Progenitor cell of endocrine pancreas (in vitro differentiated cells): Measurements from ENCODE around the gene HOXC4. TPM values are rescaled to one million over a fixed set of nuclear protein-coding genes. Genes with fewer than 3 reads are reported as not detected.
"Not testable (repeated sequence)": the region's sequence is repeated elsewhere in the genome, so short reads cannot be mapped to it uniquely, and the experiment has no call there.

Experiments used
- DNase-seq: peaks from one replicate; pipeline ENCODE4 v3.0.0; 2021; ENCODE audit warnings: low spot score; ENCODE audit not compliant: unreplicated experiment
- H3K27ac Mint-ChIP-seq: 2 replicates; pipeline ENCODE4 v1.8.0; 2021; ENCODE audit warnings: mild to moderate bottlenecking, moderate library complexity, mixed read lengths
- H3K27me3 Mint-ChIP-seq: 2 replicates; pipeline ENCODE4 v1.8.0; 2021; ENCODE audit warnings: mixed read lengths
- H3K36me3 Mint-ChIP-seq: 2 replicates; pipeline ENCODE4 v1.8.0; 2022; ENCODE audit warnings: mixed read lengths; ENCODE audit not compliant: insufficient read depth
- H3K4me1 Mint-ChIP-seq: 2 replicates; pipeline ENCODE4 v1.8.0; 2021; ENCODE audit warnings: low read depth, mixed read lengths
- H3K4me3 Mint-ChIP-seq: 2 replicates; pipeline ENCODE4 v1.8.0; 2021; ENCODE audit warnings: low read depth, mild to moderate bottlenecking, moderate library complexity, mixed read lengths
- H3K9me3 Mint-ChIP-seq: 2 replicates; pipeline ENCODE4 v1.8.0; 2021; ENCODE audit warnings: low read depth, mixed read lengths
- microRNA-seq: library from miRNA; unstranded; fragments of <30 nt; microRNA quantifications from one replicate; pipeline ENCODE4 v1.1.0, GENCODE V29; 2020; ENCODE audit warnings: borderline number of aligned reads; ENCODE audit not compliant: unreplicated experiment
- total RNA-seq: library from RNA; stranded (reverse); gene quantifications from 2 replicates; pipeline ENCODE4 v1.2.1, GENCODE V29; 2021
- TF ChIP-seq, protein P1 (sequence below): fragments of 200-600 bp; sonication (generic); IDR thresholded peaks from one replicate; pipeline ENCODE4 v1.5.0; 2021; ENCODE audit warnings: antibody characterized with exemption, mild to moderate bottlenecking; ENCODE audit not compliant: unreplicated experiment

Gene HOXC4
- total RNA-seq, 1 donor from 2014 or later: 19.8 TPM

DNA sequence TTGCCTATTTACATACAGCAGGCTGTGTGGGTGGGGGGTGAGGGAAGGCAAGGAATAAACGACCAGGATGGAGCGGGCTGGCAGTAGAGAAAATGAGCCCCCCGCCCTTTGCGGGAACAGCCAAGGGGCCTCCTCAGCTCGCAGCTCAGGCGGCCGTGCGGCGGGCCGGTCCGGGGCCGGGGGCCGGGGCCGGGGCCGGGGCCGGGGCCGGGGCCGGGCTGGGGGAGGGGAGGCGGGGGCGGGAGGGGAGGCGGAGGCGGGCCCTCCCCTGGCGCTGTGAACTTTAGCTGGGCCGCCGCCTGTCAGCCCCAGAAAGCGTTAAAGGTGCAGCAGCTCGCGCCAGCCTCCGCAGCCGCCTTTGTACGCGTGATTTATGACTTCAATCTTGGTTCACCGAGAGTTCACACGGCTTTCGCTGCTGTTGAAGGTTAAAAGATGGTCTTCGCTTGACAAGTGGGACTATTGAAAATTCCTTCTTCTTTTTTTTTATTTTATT, 28.8 kb downstream of the HOXC4 start:
- TF ChIP-seq, protein P1, sequence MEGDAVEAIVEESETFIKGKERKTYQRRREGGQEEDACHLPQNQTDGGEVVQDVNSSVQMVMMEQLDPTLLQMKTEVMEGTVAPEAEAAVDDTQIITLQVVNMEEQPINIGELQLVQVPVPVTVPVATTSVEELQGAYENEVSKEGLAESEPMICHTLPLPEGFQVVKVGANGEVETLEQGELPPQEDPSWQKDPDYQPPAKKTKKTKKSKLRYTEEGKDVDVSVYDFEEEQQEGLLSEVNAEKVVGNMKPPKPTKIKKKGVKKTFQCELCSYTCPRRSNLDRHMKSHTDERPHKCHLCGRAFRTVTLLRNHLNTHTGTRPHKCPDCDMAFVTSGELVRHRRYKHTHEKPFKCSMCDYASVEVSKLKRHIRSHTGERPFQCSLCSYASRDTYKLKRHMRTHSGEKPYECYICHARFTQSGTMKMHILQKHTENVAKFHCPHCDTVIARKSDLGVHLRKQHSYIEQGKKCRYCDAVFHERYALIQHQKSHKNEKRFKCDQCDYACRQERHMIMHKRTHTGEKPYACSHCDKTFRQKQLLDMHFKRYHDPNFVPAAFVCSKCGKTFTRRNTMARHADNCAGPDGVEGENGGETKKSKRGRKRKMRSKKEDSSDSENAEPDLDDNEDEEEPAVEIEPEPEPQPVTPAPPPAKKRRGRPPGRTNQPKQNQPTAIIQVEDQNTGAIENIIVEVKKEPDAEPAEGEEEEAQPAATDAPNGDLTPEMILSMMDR: no peak
- H3K27me3 Mint-ChIP-seq: no peaks in the 10 kb centered on the region
- peak overlapping the region; percentile 97 for H3K27ac Mint-ChIP-seq
- peaks cover 73% of the 10 kb centered on the region for H3K4me1 Mint-ChIP-seq
- no peaks in the 10 kb centered on the region for H3K36me3 Mint-ChIP-seq
- DNase-seq: peak; percentile 45
- no peaks in the 10 kb centered on the region for H3K9me3 Mint-ChIP-seq
- H3K4me3 Mint-ChIP-seq: peak overlapping the region; percentile 78

DNA sequence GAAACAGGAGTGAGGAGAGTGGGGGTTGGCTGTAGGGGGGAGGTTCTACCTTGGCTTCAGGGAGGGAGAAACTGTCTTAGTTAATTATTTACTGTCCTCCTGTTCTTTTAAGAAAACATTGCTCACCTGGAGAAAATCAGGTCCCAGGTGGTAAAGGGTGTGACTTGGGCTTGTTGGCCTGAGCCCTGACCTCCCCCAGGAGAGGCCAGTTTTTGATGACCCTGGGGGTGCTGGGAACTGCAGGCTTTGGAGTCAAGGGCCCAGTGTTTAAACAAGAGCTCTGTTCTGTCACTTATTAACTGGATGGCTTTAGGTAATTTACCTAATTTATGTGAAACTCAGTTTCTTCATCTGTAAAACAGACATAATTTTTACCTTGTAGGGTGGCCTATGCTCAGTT, 34.4 kb downstream of the HOXC4 start:
- not testable (repeated sequence) for H3K9me3 Mint-ChIP-seq, H3K4me3 Mint-ChIP-seq, H3K27me3 Mint-ChIP-seq, H3K36me3 Mint-ChIP-seq
- Mint-ChIP-seq H3K4me1 (peaks cover 57% of the 10 kb centered on the region), H3K27ac (peak overlapping the region; percentile 82)
- peak; percentile 51 for DNase-seq

DNA sequence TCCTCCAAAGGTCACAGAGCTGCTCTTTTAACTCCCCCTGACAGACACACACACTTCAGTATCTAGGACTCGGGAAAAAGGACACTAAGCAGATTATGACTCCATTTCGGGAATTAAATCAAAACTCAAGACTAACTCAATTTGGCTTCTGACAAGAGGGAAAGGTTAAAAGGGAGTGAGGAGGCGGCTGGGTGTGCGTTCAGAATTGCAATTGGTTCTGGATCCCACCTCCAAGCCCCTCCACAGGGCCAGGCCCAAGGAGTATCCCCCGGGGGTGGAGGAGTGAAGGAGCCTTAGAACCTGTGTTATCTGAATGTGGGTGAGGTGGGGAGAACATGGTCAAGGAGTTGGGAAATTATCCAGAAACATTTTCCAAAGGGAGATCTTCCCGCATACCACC, 35.8 kb downstream of the HOXC4 start:
- not testable (repeated sequence) for H3K9me3 Mint-ChIP-seq, H3K36me3 Mint-ChIP-seq, H3K4me3 Mint-ChIP-seq, DNase-seq, H3K27me3 Mint-ChIP-seq
- Mint-ChIP-seq H3K4me1 (peaks cover 45% of the 10 kb centered on the region), H3K27ac (peak overlapping the region; percentile 20)

DNA sequence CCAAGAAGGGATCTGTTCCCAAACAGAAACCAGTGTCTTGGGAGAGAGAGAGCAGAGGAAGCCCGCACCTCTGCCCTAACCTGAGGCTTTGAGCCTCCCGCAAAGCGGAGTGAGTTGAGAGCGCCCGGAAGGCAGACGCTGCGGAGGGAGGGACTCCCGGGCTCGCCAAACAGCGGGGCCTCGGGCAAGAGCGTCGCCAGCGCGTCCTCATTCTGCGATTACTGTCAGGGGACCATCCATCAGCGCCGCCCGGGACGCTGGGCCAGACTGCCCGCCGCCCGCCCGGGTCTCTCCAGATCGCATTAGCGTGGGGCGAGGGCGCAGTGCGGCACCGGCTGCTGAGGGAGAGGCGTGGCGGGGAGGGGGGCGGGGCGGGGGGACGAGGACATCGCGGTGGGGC, 36.7 kb downstream of the HOXC4 start:
- not testable (repeated sequence) for H3K9me3 Mint-ChIP-seq, H3K36me3 Mint-ChIP-seq, H3K27me3 Mint-ChIP-seq
- Mint-ChIP-seq H3K4me3 (peak overlapping the region; percentile 64), H3K27ac (peak overlapping the region; percentile 93), H3K4me1 (peaks cover 37% of the 10 kb centered on the region)
- DNase-seq: peak; percentile 45

DNA sequence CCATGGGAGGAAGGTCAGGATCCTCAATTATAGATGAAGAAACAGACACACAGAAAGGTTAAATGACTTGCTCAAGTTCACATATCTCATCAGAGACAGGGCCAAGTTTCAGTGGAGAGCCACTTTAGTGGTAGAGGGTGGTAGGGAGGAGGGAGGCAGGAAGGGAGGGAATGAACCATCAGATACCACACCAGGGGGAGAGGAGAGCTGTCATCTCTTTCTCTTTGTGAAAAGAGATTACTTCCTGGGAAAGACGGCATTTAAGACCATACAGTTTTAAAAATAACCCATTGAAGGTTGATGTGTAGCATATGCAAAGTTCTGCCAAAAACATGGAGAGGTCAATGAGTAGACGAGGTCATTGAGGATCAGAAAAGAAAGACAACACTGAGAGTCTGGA, 39.3 kb downstream of the HOXC4 start:
- H3K27ac Mint-ChIP-seq, DNase-seq, H3K9me3 Mint-ChIP-seq, H3K4me3 Mint-ChIP-seq, H3K36me3 Mint-ChIP-seq, H3K27me3 Mint-ChIP-seq: not testable (repeated sequence)
- peaks cover 19% of the 10 kb centered on the region for H3K4me1 Mint-ChIP-seq

DNA sequence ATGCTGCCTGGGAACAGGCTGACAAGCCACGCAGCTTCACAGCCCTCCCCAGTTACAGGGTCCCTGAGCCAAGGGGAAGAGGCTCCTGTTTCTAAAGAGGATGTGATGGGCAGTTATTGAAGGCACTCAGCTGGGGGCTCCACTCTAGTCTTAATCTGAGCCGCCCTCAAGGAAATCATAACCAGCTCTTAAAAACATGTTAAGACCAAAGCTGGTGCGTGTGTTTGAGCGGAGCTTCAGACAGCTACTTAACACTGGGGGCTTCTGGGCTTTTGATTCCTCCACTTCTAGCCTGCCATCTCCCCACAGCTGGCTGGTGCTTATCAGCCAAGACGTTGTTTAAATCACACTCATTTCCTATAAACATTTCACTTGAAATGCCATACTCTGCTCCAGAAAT, 42.3 kb downstream of the HOXC4 start:
- not testable (repeated sequence) for H3K4me3 Mint-ChIP-seq, H3K27me3 Mint-ChIP-seq, H3K4me1 Mint-ChIP-seq, H3K9me3 Mint-ChIP-seq, H3K27ac Mint-ChIP-seq, H3K36me3 Mint-ChIP-seq, DNase-seq

GRCh38 chr12:54098644-54099043, 45.0 kb downstream of the HOXC4 start:
- not testable (repeated sequence) for H3K27ac Mint-ChIP-seq, DNase-seq, H3K4me1 Mint-ChIP-seq, H3K4me3 Mint-ChIP-seq, H3K9me3 Mint-ChIP-seq, H3K36me3 Mint-ChIP-seq
- peaks cover 18% of the 10 kb centered on the region for H3K27me3 Mint-ChIP-seq

DNA sequence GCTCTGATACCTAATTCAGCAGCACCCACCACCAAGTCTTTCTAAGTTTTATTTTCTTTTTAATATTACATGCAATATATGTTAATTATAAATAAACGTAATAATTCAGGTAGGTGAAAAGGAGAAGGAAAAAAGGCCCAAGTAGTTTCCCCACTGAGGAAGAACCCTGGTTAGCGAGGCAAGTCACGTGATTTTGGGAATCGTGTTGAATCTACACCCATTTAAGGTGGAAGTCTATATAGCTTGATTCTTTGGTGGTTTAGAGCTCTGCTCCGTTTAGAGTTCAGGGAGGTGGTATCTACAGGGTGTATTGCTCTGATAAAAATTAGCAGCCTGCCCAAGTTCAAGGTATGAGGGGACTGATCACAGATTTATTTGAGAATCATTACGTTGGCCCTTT, 47.0 kb downstream of the HOXC4 start:
- H3K4me3 Mint-ChIP-seq, DNase-seq, H3K4me1 Mint-ChIP-seq, H3K36me3 Mint-ChIP-seq, H3K27ac Mint-ChIP-seq, H3K9me3 Mint-ChIP-seq: not testable (repeated sequence)
- peaks cover 32% of the 10 kb centered on the region for H3K27me3 Mint-ChIP-seq

DNA sequence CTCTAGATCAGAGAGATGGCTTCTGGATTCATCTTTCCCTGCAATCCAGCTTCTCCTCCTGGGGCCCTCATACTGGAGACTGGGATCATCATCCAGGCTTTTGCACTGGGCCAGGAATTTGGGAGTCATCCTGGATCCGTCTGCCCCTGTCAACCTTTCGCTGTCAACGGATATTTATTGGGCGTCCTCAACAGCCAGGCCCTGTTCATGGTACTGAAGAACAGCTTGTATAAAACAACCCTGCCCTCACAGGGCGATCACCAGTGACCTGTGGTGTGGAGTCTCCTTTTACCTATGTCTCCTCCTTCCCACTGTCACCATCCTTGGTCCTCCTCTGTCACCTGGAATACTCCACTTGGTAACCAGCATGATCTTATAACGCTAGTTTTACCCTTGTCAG, 48.6 kb downstream of the HOXC4 start:
- H3K9me3 Mint-ChIP-seq, H3K36me3 Mint-ChIP-seq, DNase-seq, H3K27ac Mint-ChIP-seq, H3K4me3 Mint-ChIP-seq, H3K4me1 Mint-ChIP-seq: not testable (repeated sequence)
- H3K27me3 Mint-ChIP-seq: peaks cover 44% of the 10 kb centered on the region

DNA sequence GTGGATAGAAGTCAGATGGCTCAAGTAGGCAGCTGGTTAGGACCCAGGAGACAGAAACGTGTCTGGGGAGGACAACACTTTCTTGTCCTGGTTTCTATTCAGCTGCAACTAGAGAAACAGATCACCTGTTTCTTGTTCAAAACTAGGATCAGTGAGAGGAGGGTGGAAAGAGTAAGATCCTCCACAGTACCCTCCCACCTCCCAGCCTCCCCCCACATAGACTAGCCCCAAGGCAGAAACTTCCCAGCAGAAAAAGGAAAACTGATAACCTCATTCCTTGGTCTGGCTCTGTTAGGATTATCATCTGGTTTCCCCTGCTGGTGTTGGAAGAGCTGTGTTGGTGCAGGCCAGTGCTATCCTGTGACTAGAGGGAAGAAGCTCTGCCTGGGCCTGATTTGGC, 50.2 kb downstream of the HOXC4 start:
- H3K4me3 Mint-ChIP-seq, H3K9me3 Mint-ChIP-seq, H3K36me3 Mint-ChIP-seq, DNase-seq, H3K27ac Mint-ChIP-seq, H3K4me1 Mint-ChIP-seq: not testable (repeated sequence)
- H3K27me3 Mint-ChIP-seq: peaks cover 57% of the 10 kb centered on the region

Small RNA genes lying within 50 kb of the gene (microRNA-seq; reads per million reads assigned to microRNA genes)
- 183 reads per million, percentile 62 among the genes with 10 or more reads in this experiment for gene MIR615

Other genes with a start within 250 kb of the HOXC4 start
- not detected in 2 replicates for gene HOXC13, start 115.0 kb upstream of the HOXC4 start, total RNA-seq
- gene HOXC12, start 98.9 kb upstream of the HOXC4 start, total RNA-seq: not detected in 2 replicates
- gene HOXC11, start 80.7 kb upstream of the HOXC4 start, total RNA-seq: not detected in 2 replicates
- not detected in 2 replicates for gene HOTAIR, start 78.9 kb upstream of the HOXC4 start, total RNA-seq
- not detected in 2 replicates for gene HOXC10, start 68.7 kb upstream of the HOXC4 start, total RNA-seq
- not detected in 2 replicates for gene HOXC9, start 53.7 kb upstream of the HOXC4 start, total RNA-seq
- not detected in 2 replicates for gene HOXC8, start 44.9 kb upstream of the HOXC4 start, total RNA-seq
- 0.17 and 0.27 TPM in 2 replicates for gene HOXC6, start 25.4 kb upstream of the HOXC4 start, total RNA-seq
- 2.7 and 4.6 TPM in 2 replicates for gene HOXC5, start 20.8 kb upstream of the HOXC4 start, total RNA-seq
- 53.1 and 57.6 TPM in 2 replicates for gene SMUG1, start 135.2 kb downstream of the HOXC4 start, total RNA-seq
- 261 and 271 TPM in 2 replicates for gene CBX5, start 226.3 kb downstream of the HOXC4 start, total RNA-seq
- gene HNRNPA1, start 226.9 kb downstream of the HOXC4 start, total RNA-seq: 2,514 and 2,551 TPM in 2 replicates
- 17.2 and 17.9 TPM in 2 replicates for gene NFE2, start 247.2 kb downstream of the HOXC4 start, total RNA-seq